NOMO-1 treated with DMSO at 0.1 percent for 48 hours (cell line): ENCODE data around the gene WDR45B.

Source experiments
- DNase-seq: peaks from one replicate; lab custom pipeline; 2025; ENCODE audit not compliant: unreplicated experiment; lab: John Stamatoyannopoulos, UW

Gene WDR45B

GRCh38 chr17:82648165-82648668 lies at the start of gene WDR45B:
Gene WDR45B, minus strand, starts transcription at chr17:82648444. Its CDS starts 104 bp downstream, at chr17:82648340.
- peak; percentile 87 for DNase-seq

GRCh38 chr17:82697808-82698064 lies 49.5 kb upstream of the WDR45B start:
- no peak for DNase-seq

GRCh38 chr17:82696916-82697807 lies 48.9 kb upstream of the WDR45B start:
- no peak for DNase-seq

GRCh38 chr17:82696259-82696658 lies 48.0 kb upstream of the WDR45B start:
- DNase-seq, result no peak

- no peak for DNase-seq
These were observed 46.4 kb upstream of the WDR45B start for GRCh38 chr17:82694647-82695046.

- DNase-seq, result no peak
These were observed 45.1 kb upstream of the WDR45B start for GRCh38 chr17:82693168-82693867.

GRCh38 chr17:82692268-82692667 lies 44.0 kb upstream of the WDR45B start:
- DNase-seq, result no peak

- no peak for DNase-seq
These were observed 43.5 kb upstream of the WDR45B start for GRCh38 chr17:82691714-82692113.

- DNase-seq, result no peak
These were observed 42.7 kb upstream of the WDR45B start for GRCh38 chr17:82690786-82691489.

- DNase-seq, result no peak
These were observed 40.8 kb upstream of the WDR45B start for GRCh38 chr17:82689077-82689476.

- no peak for DNase-seq
These were observed 39.6 kb upstream of the WDR45B start for GRCh38 chr17:82687871-82688270.

GRCh38 chr17:82687375-82687861 lies 39.2 kb upstream of the WDR45B start:
- no peak for DNase-seq

GRCh38 chr17:82686366-82687324 lies 38.4 kb upstream of the WDR45B start:
- DNase-seq, result no peak

GRCh38 chr17:82685291-82685690 lies 37.0 kb upstream of the WDR45B start:
- no peak for DNase-seq

- DNase-seq, result no peak
These were observed 36.1 kb upstream of the WDR45B start for GRCh38 chr17:82684228-82684841.

- no peak for DNase-seq
These were observed 35.3 kb upstream of the WDR45B start for GRCh38 chr17:82683534-82683933.

- no peak for DNase-seq
These were observed 33.3 kb upstream of the WDR45B start for GRCh38 chr17:82681547-82681946.

- DNase-seq, result no peak
These were observed 31.6 kb upstream of the WDR45B start for GRCh38 chr17:82679586-82680465.
